Smooth muscle cell of the brain vasculature (primary cell): ENCODE results near the gene MAP7.

Experiments used
- DNase-seq: peaks from one replicate; pipeline ENCODE4 v3.0.0-alpha.2; 2012; ENCODE audit warnings: low read depth, low spot score

MAP7 gene

DNA sequence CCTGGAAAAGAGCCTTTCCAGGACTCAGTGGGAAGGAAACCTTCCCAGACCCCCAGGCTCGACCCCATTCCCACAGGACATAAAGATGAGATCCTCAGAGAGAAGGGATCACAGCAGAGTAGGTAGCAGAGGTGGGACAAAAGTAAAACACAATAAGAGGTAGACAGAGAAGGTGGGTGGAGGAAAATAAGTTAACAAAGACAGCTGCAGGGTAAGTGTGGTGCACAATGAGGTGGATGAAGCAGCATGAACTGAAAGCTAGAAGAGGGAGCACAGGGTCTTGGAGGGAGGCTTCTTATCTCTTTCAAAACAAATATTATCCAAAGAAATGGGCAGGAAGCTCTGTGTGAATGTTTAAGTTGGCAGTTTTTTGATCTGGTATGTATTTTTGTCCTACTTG is 14.0 kb upstream of the MAP7 start:
- no peak for DNase-seq

GRCh38 chr6:136563386-136564152 is 13.3 kb upstream of the MAP7 start:
- DNase-seq = no peak

GRCh38 chr6:136562211-136562610 is 12.0 kb upstream of the MAP7 start:
- no peak for DNase-seq

DNA sequence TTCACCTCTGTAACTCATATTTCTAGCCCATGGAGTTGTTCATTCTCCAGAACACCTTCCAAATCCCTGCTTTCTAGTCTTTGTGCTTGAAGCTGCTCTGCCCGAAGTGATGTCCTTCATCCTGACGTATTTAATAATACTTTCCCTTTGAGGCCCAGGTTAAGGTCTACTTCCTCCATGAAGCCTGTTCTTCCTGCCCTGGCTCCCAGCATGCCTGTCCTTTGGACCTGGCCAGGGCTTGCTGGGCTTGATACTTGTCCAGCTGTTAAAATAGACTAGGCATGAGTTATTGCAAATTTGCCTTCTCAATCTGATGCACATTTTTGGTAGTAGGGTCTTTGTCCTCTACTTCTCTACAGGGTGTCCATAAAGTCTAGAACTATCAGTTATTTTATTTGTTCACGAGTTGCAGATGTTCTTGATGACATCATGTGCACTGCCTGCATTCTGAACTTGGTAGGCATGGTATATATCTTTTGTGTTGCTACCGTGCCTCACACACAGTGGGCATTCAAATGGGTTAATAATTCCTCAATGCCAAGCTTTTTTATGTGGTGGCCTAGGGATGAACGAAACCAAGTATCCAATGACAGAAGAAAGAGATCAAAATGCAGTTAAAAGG is 3.1 kb upstream of the MAP7 start:
- no peak for DNase-seq

DNA sequence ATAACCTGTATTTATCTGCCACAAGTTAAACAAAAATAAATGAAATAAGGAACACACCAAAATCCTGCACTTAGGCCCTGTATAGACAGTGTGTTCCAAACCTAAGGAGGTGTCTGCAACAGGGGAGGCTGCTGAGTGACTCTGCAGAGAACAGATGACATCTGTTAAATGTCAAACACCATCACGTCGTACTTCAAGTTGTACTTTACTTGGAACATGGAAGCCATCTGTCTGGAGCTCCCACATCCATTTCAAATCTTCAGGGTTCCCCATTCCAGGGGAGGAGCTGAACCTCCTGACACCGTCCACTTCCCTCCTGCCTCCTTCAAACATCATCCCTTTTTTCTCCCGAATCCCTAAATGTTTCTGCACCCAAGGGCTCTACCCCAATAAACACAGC is 1.8 kb upstream of the MAP7 start:
- DNase-seq = no peak

GRCh38 chr6:136551103-136551502 is 881 bp upstream of the MAP7 start:
- DNase-seq = no peak

DNA sequence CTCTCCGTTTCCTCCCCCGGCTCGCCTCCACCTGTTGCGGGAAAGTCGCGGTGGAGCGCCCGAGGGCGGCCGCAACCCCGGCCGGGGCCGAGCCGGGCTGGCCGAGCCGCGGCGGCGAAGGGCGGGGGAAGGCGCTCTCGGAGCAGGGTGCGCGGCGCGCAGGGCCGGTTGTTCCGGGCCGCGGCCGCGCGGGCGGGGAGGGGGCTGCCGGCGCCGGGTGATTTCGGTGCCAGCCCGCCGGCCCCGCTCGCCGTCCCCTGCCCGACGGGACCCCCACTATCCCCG is 235 bp downstream of the MAP7 start:
- no peak for DNase-seq

DNA sequence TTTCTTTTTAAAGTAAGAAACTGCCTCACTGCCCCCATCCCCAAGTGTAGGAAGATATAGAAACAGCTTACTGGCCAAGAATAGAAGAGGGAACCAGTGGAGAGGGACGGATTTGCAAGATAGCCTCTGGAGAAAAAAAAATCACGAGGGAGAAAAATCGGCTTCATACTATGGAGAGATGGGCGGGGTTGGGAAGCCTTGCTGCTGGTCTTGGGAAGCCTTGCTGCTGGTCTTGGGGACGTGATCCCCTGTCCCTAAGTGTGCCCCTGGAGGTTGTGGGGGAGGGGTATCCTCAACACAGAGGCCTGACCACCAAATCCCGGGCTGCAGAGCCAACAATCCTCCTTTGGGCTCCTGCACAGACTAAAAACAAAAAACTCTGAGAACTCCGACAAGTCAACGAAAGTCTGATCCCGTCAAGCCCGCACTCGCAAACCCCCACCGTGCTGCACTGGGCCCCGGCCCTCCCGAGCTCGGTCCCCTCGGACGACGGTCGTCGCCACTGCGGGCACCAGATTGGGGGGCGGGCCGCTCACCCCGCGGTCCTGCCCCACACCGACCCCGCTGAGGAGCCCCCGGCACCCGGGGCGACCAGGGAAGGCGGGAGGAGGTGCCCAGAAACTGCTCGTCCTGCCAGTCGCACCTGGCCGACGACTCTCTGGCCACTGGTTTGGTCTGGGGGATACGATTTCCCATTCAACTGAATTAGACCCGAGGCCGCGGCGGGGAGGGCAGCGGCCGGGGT is 750 bp downstream of the MAP7 start:
- DNase-seq = no peak

GRCh38 chr6:136548582-136549299 is 1.5 kb downstream of the MAP7 start:
- DNase-seq = no peak

DNA sequence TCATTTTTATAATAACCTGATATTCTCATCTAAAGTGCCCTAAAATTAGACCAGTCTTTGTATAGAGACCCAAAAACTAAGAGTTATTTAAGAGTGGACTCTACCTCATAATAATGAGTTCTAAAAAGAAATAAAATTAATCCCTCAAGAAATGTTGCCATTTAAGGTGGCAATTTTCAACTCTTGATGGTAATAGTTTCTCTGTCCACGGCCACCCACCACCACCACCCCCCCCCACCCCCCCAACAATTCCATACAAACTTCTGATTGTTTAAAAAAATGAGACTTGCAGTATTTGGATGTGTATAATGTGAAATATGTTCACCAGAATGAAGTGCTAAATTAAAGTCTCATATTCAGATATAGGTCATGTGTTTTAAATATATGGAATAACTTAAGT is 2.4 kb downstream of the MAP7 start:
- DNase-seq = no peak

GRCh38 chr6:136547336-136547735 is 2.9 kb downstream of the MAP7 start:
- no peak for DNase-seq

- DNase-seq = no peak
Measured at GRCh38 chr6:136546331-136546730, 3.9 kb downstream of the MAP7 start.

- DNase-seq = no peak
Measured at GRCh38 chr6:136544326-136544725, 5.9 kb downstream of the MAP7 start.

GRCh38 chr6:136541395-136541794 is 8.8 kb downstream of the MAP7 start:
- DNase-seq = no peak

- DNase-seq = no peak
Measured at GRCh38 chr6:136539967-136540652, 10.1 kb downstream of the MAP7 start.

GRCh38 chr6:136538836-136539235 is 11.4 kb downstream of the MAP7 start:
- DNase-seq = no peak

DNA sequence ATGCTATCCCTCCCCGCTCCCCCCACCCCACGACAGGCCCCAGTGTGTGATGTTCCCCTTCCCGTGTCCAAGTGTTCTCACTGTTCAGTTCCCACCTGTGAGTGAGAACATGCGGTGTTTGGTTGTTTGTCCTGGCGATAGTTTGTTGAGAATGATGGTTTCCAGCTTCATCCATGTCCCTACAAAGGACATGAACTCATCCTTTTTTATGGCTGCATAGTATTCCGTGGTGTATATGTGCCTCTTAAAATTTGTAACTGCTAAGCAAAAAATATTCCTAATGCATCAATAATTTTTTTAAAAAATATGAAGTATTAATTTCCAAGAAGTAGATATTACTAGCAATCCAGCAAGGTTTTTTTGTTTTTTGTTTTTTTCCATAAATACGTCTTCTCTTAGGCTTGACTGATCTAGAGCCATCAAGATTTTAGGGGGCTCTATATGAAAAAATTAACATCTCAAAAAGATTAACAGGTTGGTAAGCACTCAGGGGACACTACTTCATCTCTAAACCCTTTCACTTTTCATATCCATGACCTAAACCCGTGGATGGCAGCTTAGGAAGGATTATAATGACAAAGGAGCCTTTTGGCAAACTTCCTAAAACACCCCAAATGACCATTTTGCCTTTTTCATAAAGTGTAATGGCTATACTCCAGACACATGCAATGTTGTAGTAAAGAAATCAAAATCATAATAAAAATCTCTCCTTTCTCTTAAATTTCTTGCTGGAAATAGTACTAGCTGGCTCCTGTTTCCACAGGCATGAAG is 14.2 kb downstream of the MAP7 start:
- DNase-seq = no peak

GRCh38 chr6:136535017-136535765 is 15.0 kb downstream of the MAP7 start:
- DNase-seq = no peak

GRCh38 chr6:136534268-136534667 is 16.0 kb downstream of the MAP7 start:
- no peak for DNase-seq

- no peak for DNase-seq
Measured at GRCh38 chr6:136533487-136533886, 16.7 kb downstream of the MAP7 start.
